GM19239 (cell line): ENCODE measurements around the gene MAP2K5.

ENCODE experiments used
- DNase-seq: peaks from one replicate; pipeline ENCODE4 v3.0.0; 2011; ENCODE audit warnings: low spot score; ENCODE audit not compliant: insufficient read length
- FAIRE-seq: peaks from 2 replicates; lab custom pipeline; 2011; peaks lifted over from hg19 to GRCh38; lab: Jason Lieb, UNC

Gene MAP2K5

DNA sequence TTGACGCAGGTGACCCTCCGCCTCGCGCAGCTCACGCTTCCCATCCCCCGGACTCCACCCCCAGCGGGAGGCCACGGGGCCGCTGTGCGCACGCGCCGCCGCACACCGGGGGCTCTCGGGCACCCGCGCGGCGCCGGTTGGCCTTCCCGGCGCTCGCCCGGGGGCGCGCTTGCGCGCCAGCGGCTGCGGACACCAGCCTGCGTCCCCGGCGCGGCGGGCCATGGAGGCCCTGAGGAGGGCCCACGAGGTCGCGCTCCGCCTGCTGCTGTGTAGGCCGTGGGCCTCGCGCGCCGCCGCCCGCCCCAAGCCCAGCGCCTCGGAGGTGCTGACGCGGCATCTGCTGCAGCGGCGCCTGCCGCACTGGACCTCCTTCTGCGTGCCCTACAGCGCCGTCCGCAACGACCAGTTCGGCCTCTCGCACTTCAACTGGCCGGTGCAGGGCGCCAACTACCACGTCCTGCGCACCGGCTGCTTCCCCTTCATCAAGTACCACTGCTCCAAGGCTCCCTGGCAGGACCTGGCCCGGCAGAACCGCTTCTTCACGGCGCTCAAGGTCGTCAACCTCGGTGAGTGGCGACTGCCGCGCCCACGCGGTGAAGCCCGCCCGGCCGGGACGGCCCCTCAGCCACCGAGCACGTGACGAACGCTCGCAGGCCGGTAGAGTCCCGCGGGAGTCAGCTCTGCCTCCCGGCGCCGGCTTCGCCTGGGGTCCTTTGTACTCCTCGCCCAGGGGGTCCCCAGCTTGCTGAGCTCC is 21.3 kb upstream of the MAP2K5 start, which contains the start of gene C15orf61:
TSS of gene C15orf61 (plus strand) at position 103 of the 754 bp plus-strand sequence. CDS start at position 221, 118 bp downstream.
- DNase-seq (peak; percentile 76), FAIRE-seq (no peak)

DNA sequence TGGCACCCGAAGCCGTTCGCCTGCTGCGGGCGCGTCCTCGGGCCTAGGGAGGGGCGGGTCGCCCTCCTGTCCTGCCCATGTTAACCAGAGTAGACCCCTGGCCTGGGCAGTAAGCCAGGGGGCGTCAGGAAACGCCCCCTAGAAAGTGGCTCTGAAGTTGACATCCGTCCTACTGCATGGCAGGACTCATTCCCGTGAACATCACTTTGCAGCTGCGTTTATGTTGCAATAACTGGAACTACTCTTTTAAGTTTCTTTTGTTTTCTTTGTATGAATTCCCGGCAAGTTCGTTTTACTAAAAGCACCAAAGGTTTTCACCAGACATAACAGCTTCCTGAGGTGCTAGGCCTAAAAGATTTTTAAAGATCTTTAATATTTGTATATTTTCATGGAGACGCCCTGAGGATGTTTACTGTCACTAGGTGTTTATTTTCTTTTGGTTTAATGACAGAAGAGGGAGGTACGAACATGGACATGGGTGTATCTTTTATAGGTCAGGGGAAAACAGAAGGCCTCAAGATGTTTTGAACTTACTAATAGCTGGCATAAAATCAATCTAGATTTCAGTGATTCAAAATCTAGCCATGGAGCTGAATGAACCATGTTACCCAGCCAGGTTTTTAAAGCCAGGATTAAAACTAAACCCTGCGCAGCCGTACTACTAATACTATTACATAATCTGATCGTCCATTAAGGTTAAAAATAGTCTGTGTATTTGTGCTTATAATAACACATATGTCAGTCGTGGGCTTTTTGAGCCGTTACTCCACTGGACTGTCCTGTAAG is 20.5 kb upstream of the MAP2K5 start:
- peak; percentile 53 for FAIRE-seq
- DNase-seq = no peak

DNA sequence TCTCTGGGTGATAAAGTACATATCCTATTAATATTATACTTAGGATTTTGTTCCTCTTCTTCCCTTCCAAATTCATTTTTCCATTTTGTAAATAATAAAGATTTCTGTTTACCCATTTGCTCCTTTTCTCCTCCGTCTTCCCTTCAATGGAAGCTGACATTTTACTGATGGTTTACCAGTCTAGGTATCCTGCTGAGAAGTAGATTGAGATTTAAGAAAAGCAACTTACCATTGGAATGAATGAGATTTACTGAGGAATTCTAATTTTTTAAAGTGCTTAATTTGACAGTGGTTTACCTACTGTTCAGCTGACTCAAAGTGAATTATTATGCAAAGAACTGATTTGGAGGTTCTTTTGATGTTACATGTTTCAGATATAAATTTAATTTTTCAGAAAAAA is 19.2 kb upstream of the MAP2K5 start:
- DNase-seq (no peak), FAIRE-seq (no peak)

DNA sequence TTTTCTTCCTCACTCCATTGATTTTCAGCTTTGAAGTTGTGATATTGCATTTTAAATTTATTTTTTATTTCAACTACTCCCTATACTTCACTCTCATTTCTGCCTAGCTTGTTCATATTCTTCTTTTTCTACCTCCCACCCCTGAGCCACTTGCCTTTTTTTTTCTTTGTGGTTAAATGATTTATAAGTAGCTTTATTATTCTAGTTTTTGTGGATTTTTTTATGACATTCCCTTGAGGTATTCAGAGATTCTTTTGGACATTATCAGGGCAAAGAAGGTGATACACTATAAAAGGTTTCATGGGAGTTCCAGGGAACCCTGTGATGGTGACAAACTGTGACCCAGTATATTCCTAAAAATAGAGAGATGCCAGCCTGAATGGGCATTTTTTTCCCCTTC is 18.3 kb upstream of the MAP2K5 start:
- no peak for DNase-seq
- no peak for FAIRE-seq

DNA sequence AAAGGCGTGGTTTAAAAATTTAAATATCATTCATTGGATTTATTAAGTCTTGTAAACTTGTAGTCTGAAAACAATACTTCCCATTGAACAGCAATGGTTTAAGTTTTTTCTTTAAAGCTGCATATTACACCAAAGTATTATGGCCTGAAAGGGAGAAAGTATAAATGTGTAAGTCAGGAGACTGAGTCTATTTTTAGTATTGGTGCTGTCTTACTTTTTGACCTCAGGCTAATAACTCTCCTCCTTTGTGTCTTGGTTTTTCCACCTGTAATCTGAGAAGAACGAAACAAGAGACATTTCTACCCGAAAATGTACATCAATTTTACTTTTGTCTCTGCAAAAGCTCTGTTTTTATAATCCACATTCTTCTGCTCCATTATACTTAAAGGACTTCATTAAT is 14.0 kb upstream of the MAP2K5 start:
- no peak for DNase-seq
- FAIRE-seq = no peak

DNA sequence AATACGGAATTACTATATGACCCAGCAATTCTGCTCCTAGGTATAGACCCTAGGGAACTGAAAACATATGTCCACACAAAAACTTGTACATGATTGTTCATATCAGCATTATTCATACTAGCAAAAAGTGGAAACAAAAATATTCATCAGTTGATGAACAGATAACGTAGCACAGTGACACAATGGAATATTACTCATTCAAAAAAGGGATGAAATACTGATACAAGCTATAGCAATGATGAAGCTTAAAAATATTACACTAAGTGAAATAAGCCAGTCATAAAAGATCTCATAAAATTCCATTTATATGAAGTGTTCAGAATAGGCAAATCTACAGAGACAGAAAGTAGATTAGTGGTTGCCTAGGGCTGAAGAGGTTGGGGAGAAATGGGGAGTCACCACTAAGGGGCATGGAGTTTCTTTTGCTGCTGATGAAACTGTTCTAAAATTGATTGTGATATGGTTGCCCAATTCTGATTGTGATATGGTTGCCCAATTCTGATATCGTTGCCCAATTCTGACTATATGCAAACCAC is 11.1 kb upstream of the MAP2K5 start:
- peak; percentile 49 for FAIRE-seq
- DNase-seq = no peak

DNA sequence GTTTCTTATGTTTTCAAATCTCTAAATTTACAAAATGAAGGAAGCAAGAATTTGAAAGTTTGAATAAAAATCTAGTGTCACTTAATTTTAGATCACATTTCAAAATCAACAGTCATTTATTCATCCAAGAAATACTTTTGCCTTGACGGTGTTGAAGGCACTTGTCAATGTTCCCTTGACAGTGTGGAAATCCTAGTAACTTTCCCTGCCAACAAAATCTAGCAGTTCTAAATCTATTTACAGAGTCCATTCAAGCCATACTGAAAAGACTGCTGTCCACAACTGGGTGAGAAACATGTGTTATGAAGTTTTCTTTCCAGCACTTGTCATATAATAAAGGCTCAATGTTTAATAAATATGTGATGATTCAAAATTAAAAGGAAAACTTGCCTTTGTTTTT is 8.6 kb upstream of the MAP2K5 start:
- FAIRE-seq (no peak), DNase-seq (no peak)

DNA sequence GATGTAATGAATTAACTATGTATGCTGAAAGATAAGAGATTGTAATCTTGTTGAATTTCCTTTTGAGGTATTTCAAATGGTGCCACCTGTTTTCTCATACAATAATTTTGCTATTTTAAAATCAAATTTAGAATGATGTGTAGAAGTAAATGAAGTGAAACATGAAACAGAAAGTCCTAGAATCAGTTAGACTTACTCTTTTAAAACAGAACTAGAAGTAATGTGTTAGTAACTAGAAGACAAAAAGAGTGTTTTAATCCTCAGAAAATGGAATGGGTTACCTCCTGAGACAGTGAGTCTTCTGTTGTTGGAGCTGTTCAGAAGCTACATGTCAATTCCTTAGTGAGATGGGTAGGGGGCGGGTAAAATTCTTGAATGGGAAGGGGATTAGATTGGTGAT is 8.1 kb upstream of the MAP2K5 start:
- FAIRE-seq = peak; percentile 75

DNA sequence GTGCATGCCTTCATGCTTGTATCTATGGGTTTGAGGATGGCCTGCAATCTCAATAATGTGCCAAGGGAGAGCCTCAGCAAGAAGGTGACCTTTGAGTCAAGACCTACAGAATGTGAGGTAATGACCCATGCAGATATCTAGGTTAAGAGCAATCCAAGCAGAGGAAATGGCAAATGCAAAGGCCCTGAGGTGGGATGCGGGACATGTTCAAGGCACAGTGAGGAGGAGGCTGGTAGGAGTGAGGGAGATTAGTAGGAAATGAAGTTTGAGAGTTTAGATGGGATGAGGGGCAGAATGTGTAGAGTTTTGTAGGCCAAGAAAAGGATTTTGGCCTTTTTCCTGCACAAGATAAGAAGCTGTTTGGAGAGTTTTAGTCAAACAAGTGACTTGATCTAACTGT is 4.7 kb upstream of the MAP2K5 start:
- FAIRE-seq = no peak

More for the DNA sequence above, 8.1 kb upstream of the MAP2K5 start:
- DNase-seq = no peak

DNA sequence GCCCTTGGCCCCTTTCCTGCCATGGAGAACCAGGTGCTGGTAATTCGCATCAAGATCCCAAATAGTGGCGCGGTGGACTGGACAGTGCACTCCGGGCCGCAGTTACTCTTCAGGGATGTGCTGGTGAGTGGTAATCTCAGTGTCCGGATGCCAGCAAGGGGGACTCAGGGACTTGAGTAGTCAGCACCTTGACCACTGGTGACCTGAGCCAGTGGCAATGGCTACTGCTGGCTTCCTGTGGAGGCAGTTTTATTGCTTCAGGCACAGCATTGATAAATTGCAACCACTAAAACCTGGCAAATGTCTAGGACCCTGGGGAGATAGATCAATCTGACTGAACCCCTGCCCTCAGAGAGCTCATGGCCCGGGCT is 830 bp downstream of the MAP2K5 start:
- FAIRE-seq = no peak
- DNase-seq = no peak

More for the DNA sequence above, 4.7 kb upstream of the MAP2K5 start:
- no peak for DNase-seq

DNA sequence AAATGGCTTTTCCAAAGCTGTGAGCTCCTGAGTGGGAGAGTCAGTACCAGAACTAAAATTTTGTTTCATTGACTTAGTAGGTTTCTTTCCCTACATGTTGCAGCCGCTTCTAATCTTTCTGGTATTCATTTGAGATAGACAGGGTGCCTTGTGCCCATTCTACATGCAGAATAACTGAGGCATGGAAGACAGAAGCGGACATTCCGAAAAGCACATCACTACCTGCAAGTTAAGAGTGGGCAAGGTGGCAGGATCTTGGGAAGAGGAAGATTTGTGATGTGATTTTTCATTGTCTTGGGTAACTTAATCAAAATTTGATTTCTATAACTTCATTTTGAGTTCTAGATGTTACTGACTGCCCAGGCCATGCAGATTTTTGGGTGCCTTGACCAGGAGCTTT is 2.0 kb downstream of the MAP2K5 start:
- FAIRE-seq = no peak
- no peak for DNase-seq

DNA sequence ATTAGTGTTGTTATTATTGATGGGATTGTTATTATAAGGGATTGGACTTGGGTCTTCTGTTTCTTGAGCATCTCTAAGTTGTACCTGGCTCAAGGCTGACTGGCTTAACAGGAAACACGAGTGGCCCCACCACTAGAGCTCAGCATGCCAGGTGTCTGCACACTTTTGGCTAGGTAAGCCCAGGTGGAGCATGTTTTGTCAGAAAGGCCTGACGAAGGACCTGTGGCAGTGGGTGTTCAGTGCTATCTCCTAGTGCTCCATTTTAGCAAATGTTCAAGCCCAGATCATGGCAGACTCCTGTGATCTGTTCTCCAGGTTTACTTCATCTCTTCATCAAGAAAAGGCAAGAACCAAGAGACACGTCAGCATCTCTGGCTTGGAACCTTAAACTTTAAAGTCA is 3.4 kb downstream of the MAP2K5 start:
- FAIRE-seq (no peak), DNase-seq (no peak)

DNA sequence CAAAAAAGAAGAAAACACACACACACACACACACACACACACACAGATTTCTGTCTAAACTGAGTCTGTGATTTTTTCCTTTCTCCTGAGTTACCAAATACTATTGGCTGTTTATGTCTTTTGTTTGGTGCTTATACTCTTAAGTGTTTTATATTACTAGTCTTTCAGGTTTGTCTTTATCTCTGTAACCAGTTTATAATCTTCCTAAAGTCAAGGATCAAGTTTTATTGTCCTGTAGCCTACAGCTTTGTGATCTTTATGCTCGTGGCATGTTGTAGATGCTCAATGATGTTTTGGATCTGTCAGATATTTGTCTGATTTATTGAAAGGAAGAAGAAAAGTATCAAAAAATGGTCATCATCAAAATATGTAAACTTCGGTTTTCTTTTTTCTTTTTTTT is 4.6 kb downstream of the MAP2K5 start:
- FAIRE-seq = no peak
- DNase-seq = no peak

DNA sequence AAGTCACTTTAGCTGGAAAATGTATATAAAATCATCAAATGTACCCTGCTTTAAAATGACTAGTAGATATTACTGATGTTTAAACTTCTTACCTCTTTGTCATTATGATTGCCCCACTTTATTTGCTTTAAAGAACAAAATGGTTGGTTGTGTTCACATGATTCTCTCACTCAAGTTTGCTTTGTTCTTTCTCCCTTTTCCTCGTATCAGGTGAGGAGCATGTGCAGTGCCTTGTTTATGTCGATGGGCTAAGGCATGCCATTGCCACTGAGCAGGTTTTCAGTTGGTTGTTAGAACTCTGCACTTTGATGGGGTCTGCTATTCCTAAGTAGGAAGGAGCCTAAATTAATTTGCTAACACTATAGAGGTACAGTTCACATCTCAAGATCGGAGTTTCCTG is 5.3 kb downstream of the MAP2K5 start:
- FAIRE-seq = no peak

DNA sequence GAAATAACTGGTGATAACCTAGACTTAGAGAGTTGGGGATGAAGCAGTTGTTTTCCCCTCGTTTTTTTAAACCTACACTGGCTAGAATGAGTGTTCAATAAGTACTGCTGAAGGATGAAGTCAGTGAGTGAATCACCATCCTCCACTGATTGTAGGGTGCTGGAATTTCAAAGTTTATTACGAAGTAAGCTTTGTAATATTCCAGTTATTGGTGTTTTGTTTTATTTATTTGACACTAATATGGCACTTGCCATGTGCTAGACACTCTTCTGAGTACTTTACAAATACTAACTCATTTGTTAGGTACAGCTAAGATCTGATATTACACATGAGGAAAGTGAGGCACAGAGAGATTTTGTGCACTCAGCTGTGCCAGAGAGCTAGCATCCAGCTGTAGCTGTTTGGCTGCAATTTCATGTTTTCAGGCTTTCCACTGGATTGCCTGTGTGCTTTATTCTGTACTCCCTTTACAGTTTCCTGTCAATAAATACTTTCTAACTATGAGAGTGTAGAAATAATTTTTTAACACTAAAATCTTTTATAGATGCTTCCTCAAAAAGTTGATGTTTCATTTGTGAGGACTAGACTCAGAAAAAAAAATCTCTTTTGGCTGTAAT is 5.8 kb downstream of the MAP2K5 start:
- FAIRE-seq = no peak
- no peak for DNase-seq

More for the DNA sequence above, 5.3 kb downstream of the MAP2K5 start:
- no peak for DNase-seq

DNA sequence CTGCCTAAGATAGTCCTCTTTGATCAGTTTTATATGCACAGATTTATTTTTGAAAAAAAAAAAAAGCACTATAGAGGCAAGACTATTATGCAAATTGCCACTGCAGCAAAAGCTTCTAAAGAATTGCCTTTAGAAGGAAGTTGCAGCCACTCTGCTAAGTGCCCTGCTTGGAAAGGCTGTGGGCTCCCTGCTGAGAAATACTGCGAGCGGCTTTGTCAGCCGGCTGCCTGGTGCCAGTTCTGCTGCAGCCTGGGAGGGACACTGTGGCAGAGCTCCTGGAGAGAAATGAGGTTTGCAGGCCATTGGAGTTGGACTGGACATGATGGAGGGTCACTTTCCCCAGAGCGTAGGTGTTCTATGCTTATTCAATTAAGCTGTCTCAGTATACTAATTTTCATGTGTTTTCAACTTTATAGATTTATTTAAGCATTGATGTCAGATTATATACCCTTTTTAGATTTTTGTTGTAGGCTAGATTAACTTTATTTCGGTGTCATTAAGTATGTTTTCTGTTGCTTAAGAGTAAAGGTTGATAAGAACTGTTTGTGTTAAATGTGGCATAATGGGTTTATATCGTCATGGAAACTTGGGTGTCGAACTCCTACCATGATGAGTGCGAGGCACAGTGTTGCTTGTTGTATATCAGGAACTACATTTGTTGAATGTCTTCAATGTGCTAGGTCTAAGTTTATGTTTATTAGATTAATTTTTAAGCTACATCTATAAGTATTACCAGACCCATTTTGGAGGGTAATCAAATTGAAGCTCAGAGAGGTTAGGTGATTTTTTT is 6.6 kb downstream of the MAP2K5 start:
- DNase-seq (no peak), FAIRE-seq (no peak)

DNA sequence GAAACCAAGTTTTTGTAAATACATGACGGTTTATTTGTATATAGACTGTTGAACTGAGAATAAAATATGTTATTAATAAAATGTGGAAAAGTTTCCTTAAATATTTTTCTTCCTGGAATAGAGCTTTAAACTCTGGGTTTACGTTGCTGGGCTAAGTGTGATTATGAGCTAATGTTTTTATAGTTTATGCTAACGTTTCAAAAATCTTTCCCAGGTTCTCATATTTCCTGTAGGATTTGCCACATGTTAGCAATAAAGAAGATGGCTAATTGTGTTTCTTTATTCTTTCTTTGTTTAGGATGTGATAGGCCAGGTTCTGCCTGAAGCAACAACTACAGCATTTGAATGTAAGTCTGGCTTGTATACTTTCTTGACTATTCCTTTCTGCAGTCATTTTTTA is 7.2 kb downstream of the MAP2K5 start:
- DNase-seq = no peak
- FAIRE-seq = no peak

DNA sequence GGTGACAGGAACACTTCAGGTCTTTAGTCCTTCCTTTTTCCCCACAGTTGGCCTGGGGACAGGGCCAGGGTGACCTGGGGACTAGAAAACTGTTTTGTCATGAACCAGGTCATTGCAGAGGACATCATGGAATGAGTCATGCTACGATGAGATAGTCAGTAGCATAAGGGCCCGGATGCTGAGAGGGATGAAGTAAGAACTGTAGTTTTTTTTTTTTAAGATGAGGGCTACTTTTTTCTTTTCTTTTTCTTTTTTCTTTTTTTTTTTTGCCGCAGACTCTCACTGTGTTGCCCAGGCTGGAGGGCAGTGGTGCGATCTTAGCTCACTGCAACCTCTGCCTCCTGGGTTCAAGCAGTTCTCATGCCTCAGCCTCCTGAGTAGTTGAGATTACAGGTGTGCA is 8.0 kb downstream of the MAP2K5 start:
- DNase-seq (no peak), FAIRE-seq (no peak)

DNA sequence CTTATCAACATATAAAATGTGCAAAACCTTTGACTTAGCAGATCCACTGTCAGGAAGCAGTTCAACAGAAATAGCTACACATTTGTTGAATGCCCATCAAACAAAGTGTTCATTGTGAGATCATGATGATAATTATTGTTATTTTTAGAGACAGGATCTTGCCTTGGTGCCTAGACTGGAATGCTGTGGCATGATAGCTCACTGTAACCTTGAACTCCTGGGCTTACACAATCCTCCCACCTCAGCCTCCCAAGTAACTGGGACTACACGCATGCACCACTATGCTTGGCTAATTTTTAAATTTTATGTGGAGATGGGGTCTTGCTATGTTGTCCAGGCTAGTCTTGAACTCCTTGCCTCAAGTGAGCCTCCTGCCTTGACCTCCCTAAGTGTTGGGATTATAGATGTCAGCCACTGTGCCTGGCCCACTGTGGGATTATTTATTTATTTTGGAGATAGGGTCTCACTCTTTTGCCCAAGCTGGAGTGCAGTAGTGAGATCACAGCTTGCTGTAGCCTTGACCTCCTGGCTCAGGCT is 8.8 kb downstream of the MAP2K5 start:
- no peak for DNase-seq
- FAIRE-seq = no peak

DNA sequence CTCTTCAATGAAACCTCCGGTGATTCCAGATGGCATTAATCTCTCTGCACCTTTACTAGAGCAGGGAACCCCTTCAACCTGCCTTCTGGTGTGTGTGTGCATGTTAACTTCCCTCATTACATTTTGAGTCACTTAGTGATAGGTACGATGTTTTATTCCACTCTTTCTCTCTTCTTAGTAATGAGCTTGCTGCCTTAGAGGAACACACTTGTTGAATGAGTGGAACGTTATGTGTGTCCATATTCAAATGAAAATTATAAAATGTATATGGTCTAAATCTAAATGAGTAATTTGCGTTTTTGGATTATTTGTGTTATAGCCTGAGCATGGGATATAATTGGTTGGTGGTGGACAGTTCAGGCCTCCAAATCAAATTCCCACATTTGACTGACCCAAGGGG is 12.1 kb downstream of the MAP2K5 start:
- DNase-seq (no peak), FAIRE-seq (no peak)
